ENCODE results near the gene FIZ1.

The FIZ1 gene

GRCh38 chr19:55635856-55636440, 36.6 kb upstream of the FIZ1 start:
- DNase-seq (ENCODE audit: low read depth) = no peak

- DNase-seq (ENCODE audit: low read depth) = no peak
Observed at GRCh38 chr19:55635334-55635717, 36.0 kb upstream of the FIZ1 start.

DNA sequence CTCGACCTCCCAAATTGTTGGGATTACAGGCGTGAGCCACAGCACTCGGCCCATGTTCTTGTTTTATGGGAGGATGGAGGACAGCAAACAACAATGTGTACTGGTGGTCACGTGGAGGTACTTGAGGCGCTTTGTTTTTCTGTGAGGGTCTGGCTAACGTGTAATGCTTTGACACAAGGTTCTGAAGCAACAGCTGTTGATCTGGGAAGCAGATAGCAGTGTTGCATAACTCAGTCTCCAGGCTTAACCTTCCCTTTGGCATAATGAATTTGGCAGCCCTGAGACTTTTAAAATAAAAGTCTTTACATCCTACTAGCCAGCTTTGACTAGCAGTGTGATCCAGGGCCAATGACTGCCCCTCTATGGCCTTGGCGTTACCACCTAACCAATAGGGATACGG, 34.5 kb upstream of the FIZ1 start:
- no peak for DNase-seq (ENCODE audit: low read depth)

GRCh38 chr19:55632463-55632834, 33.1 kb upstream of the FIZ1 start:
- peak; percentile 50 for DNase-seq (ENCODE audit: low read depth)

DNA sequence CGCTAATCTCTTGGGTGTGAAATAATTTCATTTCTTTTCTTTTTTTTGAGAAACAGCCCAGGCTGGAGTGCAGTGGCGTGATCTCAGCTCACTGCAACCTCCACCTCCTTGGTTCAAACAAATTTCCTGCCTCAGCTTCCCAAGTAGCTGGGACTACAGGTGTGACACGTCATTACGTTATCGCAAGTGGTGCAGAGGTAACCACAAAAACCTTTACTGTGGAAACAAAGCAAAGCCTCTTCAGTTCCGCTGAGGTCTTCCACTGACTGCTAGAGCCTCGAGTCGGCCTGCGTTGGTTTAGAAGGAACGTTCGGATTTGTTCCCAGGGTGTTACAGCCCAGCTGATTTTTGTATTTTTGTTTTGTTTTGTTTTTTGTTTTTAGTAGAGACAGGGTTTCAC, 27.0 kb upstream of the FIZ1 start:
- no peak for DNase-seq (ENCODE audit: low read depth)

GRCh38 chr19:55625004-55625326, 25.6 kb upstream of the FIZ1 start:
- no peak for DNase-seq (ENCODE audit: low read depth)

GRCh38 chr19:55624109-55625003, 25.0 kb upstream of the FIZ1 start, which contains the start of gene ZNF784:
ZNF784 (minus strand) TSS chr19:55624566; CDS start chr19:55624561, 5 bp downstream.
- peak; percentile 86 for DNase-seq (ENCODE audit: low read depth)

DNA sequence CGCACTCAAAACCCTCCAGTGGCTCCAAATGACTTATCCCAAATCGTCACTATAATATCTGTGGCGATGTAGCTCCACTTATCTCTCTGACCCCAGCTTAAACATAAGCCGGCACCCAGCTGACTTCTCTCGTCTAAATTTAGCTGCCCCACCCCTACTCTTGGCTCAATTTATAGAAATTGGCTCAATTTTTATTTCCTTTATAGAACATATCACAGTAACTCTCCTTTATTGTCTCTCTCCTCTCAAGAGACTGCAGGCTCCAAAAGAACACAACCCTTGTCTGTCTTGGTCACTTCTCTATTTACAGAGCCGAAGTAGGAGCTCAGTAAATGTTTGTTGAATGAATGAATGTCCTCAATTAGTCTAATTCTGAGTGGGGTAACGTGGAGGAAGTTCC, 24.2 kb upstream of the FIZ1 start:
- no peak for DNase-seq (ENCODE audit: low read depth)

- no peak for DNase-seq (ENCODE audit: low read depth)
Observed at GRCh38 chr19:55623130-55623529, 23.8 kb upstream of the FIZ1 start.

DNA sequence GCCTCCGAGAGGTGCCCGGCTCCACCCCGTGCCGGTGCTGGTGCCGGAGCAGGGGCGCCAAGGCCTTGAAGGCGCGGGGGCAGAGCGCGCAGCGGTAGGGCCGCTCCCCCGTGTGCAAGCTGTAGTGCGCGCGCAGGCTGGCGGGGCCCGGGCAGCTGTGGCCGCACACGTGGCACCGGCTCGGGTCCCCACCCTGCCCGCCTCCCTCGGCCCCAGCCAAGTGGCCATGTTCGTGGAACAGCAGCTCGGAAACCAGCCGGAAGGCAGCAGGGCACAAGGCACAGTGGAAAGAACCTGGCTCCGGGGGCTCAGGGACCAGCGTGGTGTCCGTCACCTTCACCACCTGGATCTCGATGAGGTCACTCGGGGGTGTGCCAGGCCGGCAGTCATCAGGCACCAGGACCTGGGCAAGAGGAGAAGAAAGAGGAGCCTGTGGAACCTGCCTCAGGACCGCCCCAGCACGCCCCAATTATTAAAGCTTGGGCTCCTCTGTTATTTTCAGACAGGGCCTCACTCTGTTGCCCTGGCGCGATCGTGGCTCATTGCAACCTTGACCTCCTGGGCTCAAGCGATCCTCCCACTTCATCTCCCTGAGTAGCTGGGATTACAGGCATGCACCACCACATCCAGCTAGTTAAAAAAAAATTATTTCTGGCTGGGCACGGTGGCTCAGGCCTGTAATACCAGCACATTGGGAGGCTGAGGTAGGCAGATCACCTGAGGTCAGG, 23.1 kb upstream of the FIZ1 start:
- DNase-seq (ENCODE audit: low read depth) = no peak

- no peak for DNase-seq (ENCODE audit: low read depth)
Observed at GRCh38 chr19:55621673-55622231, 22.4 kb upstream of the FIZ1 start.

DNA sequence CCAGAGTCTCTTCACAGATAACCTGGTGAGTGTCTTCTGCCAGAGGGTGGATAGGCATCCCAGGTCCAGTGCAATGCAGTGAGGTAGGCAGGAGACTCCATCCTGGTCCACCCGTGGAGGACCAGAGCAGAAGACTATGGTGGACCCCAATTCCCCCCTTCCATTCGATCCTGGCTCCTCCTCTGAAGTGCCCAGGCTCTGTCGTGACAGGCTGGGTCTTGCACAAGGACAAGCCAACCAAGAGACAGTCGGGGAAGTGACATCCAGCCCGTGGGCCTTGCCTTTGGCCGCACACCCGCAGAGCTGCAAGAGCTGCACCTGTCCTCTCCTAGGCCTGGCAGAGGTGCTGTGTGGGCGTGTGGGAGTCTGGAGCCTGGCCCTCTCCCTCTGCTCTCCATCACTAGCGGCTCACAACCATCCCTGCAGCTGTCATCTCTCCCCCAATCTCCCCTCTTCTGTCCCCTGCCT, 21.9 kb upstream of the FIZ1 start:
- no peak for DNase-seq (ENCODE audit: low read depth)

GRCh38 chr19:55620410-55621204, 21.3 kb upstream of the FIZ1 start:
- DNase-seq (ENCODE audit: low read depth) = no peak

DNA sequence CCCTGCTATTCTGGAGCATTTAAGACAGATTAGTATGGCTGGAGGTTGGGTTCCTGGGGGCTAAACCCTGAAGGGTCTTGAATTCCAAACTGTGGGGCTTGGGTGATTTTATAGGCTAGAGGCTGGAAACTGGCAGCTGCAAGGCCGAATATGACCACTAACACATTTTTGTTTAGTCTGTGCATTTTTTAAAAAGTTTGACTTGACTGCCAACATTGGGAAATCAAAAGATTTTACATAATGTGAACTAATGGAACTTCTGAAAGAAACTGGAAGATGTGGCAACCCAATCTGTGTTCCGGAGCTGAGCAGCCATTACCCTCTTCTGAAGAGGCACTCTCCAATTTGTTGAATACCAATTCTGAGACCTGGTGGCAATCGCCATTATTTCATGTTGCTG, 20.0 kb upstream of the FIZ1 start:
- no peak for DNase-seq (ENCODE audit: low read depth)

DNA sequence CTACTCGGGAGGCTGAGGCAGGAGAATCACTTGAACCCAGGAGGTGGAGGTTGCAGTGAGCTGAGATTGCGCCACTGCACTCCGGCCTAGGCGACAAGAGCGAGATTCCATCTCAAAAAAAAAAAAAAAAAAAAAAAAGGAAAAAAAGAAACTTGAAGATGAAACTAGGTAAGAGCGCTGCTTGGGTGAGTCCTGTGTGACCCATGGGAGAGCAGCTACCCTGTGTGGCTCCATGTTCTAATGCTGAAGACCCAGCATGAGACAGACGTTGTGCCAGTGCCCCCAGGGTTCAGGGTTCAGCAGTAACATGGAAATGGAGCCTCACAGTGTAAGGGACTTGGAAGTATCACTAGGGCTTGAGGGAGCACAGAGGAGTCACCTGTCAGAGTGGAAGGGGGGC, 19.1 kb upstream of the FIZ1 start:
- DNase-seq (ENCODE audit: low read depth) = no peak

DNA sequence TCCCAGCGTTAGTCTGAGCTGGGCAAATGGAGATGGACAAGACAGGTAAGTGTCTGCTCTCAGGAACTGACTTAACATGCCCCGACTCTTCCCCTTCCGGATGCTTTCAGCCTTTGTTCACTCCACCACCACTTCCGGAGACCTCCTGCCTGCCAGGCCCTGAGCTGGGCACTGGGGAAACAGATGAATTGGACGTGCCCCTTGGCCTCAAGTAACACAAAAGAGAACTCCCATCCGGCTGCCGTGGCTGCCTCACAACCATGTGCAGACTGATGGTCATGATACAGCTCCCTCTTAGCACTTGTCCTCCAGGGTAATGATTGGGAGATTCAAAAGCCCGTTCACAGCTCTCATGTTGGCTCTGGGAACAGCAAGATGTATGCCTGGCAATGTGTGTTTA, 18.1 kb upstream of the FIZ1 start:
- no peak for DNase-seq (ENCODE audit: low read depth)

DNA sequence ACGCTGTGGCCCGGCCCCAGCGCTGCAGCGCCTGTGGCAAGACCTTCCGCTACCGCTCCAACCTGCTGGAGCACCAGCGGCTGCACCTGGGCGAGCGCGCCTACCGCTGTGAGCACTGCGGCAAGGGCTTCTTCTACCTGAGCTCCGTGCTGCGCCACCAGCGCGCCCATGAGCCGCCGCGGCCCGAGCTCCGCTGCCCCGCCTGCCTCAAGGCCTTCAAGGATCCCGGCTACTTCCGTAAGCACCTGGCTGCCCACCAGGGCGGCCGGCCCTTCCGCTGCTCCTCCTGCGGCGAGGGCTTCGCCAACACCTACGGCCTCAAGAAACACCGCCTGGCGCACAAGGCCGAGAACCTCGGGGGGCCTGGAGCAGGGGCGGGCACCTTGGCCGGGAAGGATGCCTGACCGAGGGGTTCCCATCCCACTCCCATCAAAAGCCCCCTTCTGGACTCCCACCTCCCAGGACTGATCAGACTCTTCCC, 17.1 kb upstream of the FIZ1 start:
- no peak for DNase-seq (ENCODE audit: low read depth)

GRCh38 chr19:55615543-55616394, 16.5 kb upstream of the FIZ1 start:
- no peak for DNase-seq (ENCODE audit: low read depth)

- DNase-seq (ENCODE audit: low read depth) = no peak
Observed at GRCh38 chr19:55614711-55615542, 15.6 kb upstream of the FIZ1 start.

All from stimulated activated CD8-positive, alpha-beta memory T cell treated with anti-CD3 and anti-CD28 coated beads, Interleukin-12 subunit alpha, Interleukin-12 subunit beta, amount 100 ng/mL, for 4 hours (primary cell).